ENCODE data around the gene DCPS. TPM values are rescaled to one million over a fixed set of nuclear protein-coding genes. Genes with fewer than 3 reads are reported as not detected.
"Not testable (repeated sequence)": the region's sequence is repeated elsewhere in the genome, so short reads cannot be mapped to it uniquely, and the experiment has no call there.

Gene DCPS
- total RNA-seq, 1 experiment from 2014 or later, result 51.0 TPM

DNA sequence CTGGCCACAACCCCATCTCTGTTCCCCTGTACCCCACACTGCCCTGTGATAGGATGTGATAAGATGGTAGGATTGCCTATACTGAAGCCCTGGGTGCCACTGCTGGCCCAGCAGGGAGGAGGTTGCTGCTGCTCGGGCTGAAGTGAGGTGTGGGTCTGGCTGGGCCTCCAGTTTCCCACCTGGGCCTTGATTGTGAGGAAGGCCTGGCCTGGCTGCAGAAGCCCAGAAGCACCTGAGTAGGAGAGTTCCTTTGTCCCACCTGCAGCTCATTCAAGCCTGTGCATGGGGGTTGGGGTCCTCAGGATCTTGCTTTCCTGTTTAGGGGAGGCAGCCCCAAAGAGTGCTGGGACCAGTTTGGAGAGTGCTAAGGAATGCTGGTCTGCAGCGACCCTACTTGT lies 54.9 kb downstream of the DCPS start:
- DNase-seq (ENCODE audit: low spot score), result no peak

GRCh38 chr11:126359431-126360048 lies 55.7 kb downstream of the DCPS start:
- DNase-seq (ENCODE audit: low spot score), result peak; percentile 43

GRCh38 chr11:126360049-126360446 lies 56.2 kb downstream of the DCPS start:
- no peak for DNase-seq (ENCODE audit: low spot score)

GRCh38 chr11:126361400-126361799 lies 57.5 kb downstream of the DCPS start:
- DNase-seq (ENCODE audit: low spot score), result no peak

GRCh38 chr11:126362879-126363655 lies 59.2 kb downstream of the DCPS start:
- DNase-seq (ENCODE audit: low spot score), result no peak

GRCh38 chr11:126363706-126364248 lies 59.9 kb downstream of the DCPS start:
- DNase-seq (ENCODE audit: low spot score), result no peak

DNA sequence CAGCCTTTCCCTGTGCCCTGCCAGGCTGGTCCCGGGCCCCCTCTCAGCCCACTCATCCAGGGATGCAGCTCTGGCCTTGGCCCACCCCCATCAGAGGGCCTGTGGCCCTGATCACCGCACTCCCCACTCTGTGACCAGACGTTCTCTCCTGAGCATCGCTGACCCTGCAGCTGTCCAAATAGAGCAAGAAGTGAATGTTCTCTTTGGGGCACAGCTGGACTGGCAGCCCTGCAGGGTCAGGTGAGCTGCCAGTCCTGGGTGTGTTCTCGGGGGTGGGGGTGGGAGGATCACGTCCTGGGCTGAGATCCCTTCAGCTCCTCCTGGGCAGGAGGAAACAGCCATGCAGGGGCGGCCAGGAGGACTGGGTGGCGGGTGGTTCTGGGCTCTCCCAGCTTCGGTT lies 60.9 kb downstream of the DCPS start:
- DNase-seq (ENCODE audit: low spot score), result not testable (repeated sequence)

DNA sequence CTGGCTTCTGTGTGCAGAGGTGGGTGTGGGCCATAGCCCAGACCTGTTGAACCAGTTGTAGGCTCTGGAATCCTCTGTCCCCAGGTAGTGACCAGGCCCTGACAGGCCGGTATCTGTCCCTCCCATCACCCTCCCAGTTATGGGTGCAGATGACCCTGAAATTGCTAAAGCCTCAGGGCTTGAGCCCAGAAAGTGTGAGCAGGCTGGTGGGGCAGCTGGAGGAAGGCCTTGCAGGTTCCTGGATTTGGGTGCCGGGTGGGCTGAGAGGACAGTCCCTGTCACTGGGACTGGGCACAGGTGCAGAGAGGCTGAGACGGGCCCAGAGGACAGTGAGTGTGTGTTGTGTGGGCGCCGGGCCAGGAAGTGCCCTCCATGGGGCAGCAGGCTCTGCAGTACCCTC lies 61.6 kb downstream of the DCPS start:
- DNase-seq (ENCODE audit: low spot score), result peak; percentile 76

GRCh38 chr11:126366064-126366822 lies 62.4 kb downstream of the DCPS start:
- peak; percentile 56 for DNase-seq (ENCODE audit: low spot score)

GRCh38 chr11:126366823-126367654 lies 63.2 kb downstream of the DCPS start:
- DNase-seq (ENCODE audit: low spot score), result peak; percentile 80

DNA sequence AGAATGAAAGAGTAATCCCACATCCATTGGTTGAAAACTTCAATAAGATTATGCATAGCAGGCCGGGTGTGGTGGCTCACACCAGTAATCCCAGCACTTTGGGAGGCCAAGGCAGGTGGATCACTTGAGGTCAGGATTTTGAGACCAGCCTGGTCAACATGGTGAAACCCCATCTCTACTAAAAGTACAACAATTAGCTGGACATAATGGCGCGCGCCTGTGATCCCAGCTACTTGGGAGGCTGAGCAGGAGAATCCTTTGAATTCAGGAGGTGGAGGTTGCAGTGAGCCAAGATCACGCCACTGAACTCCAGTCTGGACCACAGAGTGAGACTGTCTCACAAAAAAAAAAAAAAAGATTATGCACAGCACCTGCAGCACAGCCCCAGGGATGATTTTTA lies 63.9 kb downstream of the DCPS start:
- DNase-seq (ENCODE audit: low spot score), result not testable (repeated sequence)

DNA sequence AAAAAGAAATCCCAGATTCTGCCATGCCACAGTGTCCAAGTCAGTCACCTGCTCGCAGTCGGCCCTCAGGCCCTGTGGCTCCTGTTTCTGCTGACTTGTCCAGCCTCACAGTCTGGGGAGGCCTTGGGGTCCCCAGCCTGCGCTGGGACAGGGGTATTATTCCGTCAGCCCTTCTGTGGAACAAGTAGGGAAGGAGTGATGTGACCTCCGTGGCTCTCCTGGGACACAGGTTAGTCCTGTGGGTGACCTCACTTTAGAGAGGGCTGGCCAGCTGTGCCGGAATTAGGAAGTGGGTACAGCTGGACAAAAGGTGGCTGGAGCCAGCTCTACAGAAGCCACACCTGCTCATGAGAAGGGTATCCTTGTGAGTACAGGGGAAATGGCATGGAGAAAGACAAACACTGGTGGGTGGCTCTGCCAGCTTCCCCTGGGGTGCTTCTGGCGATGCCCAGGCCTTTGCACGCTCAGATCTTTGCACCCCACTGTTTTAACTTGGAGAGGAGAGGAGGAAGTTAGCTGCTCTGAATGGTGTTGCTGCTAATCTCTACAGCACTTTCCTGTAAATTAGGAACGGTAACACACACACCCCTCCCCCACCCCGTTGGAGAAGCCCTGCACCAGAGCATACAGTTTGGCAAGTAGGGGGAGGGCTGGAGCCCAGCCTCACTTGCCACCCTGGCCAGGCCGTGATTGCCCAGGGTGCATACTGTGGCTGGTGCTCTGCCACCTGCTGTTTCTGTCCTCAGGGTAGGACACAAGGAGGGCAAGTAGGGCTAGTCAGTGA lies 64.7 kb downstream of the DCPS start:
- peak; percentile 59 for DNase-seq (ENCODE audit: low spot score)

DNA sequence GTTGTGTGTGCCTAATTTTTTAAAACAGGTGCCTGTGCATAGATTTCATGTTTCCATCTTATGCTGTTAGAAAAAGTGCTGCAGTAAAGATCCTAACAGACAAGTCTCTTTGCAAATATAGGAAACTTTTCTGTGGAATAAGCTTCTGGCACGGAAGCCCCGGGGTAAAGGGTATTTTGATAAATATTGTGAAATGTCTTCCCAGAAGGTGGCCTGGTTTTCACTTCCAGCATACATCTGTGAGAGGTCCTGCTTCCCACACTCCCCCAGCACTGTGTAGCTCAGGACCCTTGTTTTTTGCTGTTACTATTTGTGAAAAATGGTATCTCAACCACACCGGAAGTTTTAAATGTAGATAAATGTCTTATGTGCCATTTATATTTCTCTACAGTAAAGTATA lies 66.2 kb downstream of the DCPS start:
- no peak for DNase-seq (ENCODE audit: low spot score)

- DNase-seq (ENCODE audit: low spot score), result no peak
Measured at GRCh38 chr11:126371595-126371994, 67.7 kb downstream of the DCPS start.

DNA sequence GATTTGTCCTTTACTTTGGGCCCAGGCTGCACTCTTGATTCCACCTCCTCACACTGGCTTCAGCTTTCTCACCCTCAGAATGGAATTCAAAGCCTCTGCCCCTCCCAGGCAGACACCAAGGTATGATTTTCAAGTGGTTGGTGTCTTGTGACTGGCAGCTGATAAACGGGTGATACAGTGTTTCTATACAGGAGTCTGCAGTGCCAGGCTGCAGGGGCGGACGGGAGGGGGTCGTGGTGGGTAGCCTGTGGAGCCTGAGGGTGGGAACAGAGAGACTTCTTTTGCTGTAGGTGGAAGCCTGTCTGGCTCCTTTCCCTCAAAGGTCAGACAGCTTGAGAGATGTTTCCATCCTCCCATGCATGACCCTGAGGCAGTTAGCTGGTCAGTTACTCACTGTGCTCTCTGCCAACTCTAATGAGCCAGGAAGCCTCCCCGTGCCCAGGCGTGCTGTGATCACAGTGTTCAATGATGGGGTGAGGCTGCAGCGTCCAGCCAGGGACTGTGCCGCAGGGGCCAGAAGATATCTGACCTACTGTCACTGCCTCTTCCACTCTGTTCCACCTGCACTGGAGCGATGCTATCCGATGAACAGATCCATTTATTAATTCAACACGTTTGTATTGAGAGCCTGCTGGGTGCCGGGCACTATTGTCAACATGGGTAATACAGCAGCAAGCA lies 69.7 kb downstream of the DCPS start:
- not testable (repeated sequence) for DNase-seq (ENCODE audit: low spot score)

DNA sequence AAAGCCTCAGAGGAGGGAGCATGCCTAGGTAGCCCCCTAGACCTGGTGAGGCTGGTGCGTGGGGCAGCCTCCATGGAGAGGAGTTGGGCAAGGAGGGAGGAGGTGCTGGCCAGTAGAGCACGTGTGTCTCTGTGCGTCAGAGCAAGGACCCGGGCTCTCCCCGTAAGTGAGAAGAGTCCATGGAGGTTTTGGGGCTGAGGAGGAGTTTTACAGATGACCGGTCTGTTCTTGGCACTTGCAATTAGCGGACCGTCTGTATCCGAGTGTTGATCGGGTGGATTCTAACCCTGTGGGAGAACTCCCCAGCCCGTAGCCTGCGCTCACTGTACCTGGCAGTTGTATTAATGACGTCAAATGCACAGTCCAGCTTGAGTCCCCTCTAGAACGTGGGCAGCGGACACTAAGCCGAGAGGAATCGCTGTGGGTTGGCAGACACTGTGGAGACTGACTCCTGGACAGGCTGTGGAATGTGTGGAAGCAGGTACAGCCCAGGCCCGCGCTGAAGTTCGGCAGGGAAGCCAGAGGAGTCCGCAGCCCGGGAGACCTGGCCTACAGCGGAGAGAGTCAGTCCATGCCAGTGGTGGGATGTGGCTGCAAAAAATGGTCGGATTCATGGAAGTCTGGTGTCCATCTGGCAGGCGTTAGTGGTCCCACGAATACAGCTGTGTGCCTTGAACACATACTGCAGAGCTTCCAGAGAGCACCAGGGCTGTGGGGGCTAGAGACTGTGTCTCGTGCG lies 70.9 kb downstream of the DCPS start:
- not testable (repeated sequence) for DNase-seq (ENCODE audit: low spot score)

GRCh38 chr11:126375726-126376125 lies 71.9 kb downstream of the DCPS start:
- no peak for DNase-seq (ENCODE audit: low spot score)

GRCh38 chr11:126378763-126379162 lies 74.9 kb downstream of the DCPS start:
- DNase-seq (ENCODE audit: low spot score), result no peak

- DNase-seq (ENCODE audit: low spot score), result no peak
Measured at GRCh38 chr11:126380909-126381308, 77.0 kb downstream of the DCPS start.

Data from HT-29 (cell line).